ENCODE measurements around the gene P2RX1. TPM values are rescaled to one million over a fixed set of nuclear protein-coding genes. Genes with fewer than 3 reads are reported as not detected.

P2RX1 gene
- total RNA-seq, result 5.1 TPM
- long read RNA-seq, transcript P2RX1-201 (12 exons, 2,697 nt), result major isoform, 5 of 14 reads
- long read RNA-seq, partial matches to known transcripts, result 1 of 14 reads
- long read RNA-seq, other reads (novel, unspliced or antisense), result 8 of 14 reads

DNA sequence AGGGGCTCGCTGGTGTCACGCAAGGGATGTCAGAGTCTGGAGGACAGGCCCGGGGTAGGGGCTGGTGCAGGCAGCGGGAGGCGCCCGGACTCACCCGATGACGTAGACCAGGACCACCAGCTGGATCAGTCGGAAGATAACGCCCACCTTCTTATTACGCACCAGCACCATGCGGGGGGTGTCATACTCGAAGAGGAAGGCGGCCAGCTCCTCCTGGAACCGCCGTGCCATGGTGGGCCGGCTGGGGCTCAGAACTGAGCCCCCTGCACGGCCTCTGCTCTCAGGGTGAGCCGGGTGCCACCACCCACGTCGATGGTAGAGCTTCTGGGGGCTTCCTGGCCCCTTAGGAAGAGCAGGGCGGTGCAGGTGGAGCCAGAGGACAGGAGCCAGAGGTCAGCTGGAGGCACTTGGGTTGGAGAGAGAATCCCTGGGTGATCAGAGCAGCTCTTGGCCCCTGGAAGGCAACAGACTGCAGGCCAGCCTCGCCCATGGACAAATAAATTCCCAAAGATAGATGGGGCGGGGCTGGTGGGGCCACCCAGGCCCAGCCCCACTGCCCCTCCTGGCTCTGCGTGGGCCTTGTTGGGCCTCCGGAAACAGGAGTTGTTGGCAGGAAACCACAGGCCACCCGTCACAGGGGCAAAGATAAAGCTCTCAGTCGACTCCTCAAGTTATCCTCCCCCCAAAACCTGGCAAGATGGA, at the start of gene P2RX1:
Gene P2RX1 (minus strand): TSS at position 471 of the 702 bp plus-strand sequence. CDS start 240 bp downstream, at position 231.
- intact Hi-C loops (cut with DNase I), result loop anchor here (2.0 to 5.0 kb wide), 3 partner anchors 61 to 157 kb away; no protein-coding TSS in a partner anchor
- DNase-seq (ENCODE audit: low spot score), result no peak

DNA sequence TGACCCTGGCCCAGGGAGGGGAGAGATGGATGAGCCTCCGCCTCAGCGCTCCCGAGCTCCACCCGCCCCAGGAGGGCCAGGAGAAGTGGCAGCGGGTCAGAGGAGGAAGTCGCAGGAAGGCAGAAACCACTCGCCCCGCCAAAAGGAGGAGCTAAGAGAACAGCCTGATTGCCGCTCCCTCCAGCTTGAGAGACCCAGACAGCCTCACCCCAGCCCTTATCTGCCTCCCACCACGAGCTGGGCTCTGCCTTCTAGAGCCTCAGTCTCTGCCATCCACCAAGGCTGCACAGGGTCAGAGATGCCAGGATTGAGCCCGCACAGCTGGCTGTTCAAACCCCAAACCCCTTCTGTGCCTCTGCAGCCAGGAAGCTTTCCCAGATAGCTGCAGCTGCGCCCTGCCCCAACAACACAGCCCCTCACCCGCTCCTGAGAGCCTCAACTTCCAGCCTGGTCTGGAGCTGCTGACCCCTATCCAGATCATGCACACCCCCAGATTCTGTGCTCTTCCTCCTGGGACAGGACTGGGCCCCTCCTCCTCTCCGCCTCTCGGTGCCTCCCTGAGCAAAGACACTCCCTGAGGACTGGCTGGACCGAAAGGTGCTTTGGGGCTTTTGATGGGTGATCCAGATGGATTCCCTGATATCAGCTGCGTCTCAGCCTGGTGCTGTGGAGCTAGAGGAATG, 49.0 kb upstream of the P2RX1 start:
- DNase-seq (ENCODE audit: low spot score), result peak; percentile 91
- intact Hi-C loops (cut with DNase I), result no loop called here

DNA sequence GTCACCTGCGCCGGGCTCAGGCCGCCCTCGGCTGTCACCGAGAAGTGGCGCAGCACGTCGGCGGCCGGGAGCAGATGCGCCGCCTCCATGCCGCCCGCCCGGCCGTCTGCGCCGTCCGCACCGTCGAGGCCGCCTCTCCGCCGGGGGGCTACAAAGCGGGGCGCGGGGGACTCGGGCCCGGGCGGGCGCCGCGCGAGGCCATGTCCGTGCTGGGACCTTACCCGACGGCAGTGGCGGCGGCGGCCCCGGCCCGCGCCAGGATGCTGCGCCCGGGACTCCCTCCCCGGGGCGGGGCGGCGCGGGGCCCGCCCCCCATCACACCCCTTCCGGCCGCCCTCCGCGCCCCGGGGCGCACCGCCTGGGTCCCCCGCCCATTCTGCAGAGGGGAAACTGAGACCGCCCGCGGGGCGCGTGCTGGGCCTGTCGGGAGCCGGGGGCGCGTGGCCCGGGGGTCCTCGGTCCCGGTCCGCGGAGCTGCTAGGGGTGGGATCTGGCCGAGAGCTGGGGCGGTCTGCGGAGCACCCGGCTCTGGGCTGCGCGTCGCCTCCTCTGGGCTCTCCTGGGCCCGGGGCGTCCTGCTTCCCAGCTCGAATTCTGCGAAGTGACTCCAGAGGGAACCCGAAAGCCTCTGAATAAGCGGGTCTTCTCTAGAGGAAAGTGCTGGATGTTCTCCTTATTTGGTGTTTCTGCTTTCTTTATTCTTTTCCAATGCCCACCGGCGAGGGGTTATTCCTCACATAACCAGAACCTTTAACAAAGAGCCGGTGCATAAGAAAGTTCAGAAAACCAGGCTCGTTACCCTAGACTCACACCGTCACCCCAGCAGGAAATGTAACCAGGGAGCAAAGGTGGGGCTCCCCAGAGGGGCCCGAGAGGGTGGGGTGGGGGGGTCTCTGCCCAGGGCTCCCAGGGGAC, 48.2 kb upstream of the P2RX1 start, which contains the start of gene ATP2A3:
Gene ATP2A3 (minus strand): TSS at position 235 of the 915 bp plus-strand sequence. CDS start 146 bp downstream, at position 89.
- intact Hi-C loops (cut with DNase I), result no loop called here
- DNase-seq (ENCODE audit: low spot score), result peak; percentile 85

DNA sequence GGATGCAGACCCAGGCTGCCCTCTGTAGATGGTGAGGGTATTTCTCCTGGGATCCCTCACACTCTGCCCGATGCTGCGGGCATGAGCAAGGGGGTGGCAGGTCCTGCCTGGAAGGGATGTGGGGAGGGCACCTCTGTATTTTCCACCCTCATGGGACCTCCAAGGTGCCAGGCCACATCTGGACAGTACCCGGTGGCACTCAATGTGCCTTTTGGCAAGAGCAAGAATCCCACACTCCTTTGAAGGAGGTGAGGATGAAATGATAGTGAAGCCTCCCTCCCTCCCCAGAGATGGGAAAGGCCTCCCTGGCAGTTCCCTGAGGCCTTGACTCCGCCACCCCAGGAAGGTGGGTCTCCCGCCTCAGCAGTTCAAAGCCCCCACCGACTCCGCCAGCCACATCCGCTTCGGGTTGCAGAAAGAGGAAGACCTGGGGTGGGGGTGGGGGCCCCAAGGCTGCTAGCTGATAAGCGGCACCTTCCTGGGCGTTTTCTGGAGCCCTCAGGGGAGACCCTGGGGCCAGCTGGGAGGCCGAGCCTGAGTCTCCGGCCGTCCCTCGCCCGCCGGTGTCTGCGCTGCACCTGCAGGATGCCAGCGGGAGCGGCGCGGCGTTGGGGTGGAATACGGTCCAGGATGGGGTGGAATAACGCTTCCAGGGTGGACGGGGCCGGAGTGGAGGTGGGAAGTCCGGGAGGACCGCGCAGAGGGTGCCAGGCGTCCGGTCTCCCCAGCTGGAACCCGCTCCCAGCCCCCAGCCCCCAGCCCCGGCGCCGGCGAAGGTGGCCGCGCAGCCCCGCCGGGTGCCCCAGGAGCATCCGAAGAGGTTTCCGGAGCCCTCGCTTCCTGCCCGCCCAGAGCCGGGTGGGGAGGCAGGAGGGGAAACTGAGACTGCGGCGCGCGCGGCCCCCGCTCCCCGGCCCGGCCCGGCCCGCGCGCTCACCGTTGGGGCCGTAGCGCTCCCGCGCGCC, 47.3 kb upstream of the P2RX1 start:
- intact Hi-C loops (cut with DNase I), result no loop called here
- DNase-seq (ENCODE audit: low spot score), result peak; percentile 83

DNA sequence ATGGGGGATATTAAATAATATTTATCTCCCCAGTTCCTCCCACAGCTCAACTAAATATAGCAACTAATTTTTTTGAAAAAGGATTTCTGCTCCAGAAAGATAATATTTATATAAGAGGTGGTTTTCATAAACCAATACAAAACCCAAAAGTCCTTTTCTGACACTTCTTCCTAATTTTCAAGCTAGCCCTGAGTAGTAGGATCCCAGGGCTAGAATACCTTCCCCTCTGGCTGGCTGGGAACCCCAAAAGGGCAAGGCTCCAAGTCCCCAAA, 46.6 kb upstream of the P2RX1 start:
- DNase-seq (ENCODE audit: low spot score), result no peak
- intact Hi-C loops (cut with DNase I), result no loop called here

DNA sequence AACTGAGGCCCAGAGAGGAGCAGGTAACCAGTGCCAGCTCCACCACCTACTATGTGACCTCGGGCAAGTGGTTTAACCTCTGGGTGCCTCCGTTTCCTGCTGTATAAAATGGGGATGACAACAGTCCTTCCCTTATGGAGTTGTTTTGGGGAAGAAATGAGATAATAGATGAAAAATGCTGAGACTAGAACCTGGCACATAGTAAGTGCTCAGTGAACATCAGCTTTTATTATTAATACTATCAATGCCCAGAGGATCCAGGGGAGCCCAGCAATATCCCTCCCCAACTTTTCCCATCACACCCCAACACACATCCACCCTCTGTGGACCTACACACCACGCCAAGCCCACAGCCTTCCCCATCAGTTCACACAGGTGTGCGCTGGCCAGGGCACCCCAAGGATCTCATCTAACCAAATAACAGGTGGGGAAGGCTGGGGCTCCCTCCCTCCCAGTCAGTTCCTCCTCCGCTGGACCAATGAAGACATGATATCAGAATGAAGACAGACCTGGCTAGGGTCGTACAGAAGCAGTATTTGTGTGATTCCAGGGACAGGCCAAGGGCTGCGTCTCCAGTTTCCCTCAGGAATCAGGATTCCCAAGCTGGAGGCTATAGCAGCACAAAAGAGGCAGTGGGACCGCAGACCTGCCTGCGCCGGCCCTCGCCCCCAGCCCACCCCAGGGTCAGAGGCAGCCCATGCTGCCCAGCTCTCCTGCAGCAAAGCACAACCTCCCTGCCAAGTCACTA, 46.1 kb upstream of the P2RX1 start:
- intact Hi-C loops (cut with DNase I), result no loop called here
- DNase-seq (ENCODE audit: low spot score), result no peak

DNA sequence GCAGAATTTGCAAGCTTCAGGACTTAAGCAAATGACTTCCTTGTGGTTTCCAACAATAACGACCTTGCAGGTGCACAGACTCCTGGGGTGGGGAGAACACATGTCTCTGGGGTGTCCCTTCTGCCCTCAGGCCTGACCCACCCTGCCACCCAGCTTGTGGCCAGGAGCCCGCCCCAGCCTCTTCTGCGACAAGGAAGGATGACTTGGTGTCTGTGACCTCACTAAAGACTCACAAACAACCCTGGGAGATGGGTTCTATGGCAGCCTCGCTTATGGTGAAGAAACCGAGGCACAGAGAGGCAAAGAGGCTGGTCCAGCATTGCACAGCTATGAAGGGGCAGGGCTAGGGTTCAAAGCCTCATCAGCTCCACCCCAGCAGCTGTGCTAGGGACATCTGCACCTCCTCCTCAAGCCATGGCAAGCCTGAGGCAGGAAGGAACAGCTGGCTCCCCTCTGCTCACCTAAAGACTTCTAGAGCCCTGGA, 45.3 kb upstream of the P2RX1 start:
- no peak for DNase-seq (ENCODE audit: low spot score)
- intact Hi-C loops (cut with DNase I), result no loop called here

DNA sequence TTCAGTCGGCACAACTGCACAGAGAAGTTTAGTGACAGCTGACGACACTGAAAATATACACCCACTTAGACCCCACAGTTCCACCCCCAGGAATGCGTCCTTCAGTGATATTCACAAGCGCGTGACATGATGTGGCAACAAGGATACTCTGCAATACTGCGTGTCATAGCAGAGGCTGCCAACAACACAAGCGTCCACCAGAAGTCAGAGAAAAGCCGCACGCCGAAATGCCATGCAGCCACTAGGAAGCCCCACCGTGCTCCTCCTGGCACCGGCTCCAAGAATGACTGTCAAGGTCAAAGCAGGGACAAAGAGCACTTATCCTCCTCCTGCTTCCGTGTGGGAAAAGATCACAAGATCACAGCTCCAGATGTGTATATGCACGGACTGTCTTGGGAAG, 44.5 kb upstream of the P2RX1 start:
- intact Hi-C loops (cut with DNase I), result no loop called here
- DNase-seq (ENCODE audit: low spot score), result peak; percentile 79

DNA sequence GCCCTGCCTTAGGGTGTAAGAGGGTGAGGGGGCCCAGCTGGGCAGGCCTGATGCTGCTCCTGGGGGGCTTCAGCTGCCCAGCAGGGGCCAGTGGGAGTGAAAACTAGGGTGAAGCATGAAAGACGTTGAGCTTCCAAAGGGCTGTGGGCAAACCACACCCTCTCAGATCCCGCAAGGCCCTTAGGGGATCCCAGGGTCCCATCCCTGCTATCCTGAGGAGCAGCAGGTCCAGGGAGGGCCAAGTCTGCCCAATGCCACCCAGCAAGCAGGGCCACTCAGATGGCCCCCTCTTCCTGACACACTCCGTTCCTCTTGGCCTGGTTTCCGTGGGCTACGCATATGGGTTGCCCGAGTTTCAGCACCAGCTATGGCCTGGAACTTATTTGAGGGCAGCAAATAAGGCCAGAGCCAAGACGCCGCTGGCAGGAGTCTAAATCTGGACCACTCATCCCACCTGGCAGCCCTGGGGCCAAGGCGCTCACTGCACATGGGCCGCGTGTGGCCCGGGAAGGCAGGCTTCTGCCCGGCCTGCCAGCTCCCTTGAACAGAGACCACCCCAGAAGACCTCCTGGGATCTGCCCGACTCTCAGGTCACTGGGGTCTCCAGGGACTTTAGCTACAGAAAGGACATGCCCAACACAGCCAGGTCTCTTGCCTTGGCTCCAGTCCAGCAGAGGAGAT, 43.8 kb upstream of the P2RX1 start:
- intact Hi-C loops (cut with DNase I), result no loop called here
- DNase-seq (ENCODE audit: low spot score), result no peak

DNA sequence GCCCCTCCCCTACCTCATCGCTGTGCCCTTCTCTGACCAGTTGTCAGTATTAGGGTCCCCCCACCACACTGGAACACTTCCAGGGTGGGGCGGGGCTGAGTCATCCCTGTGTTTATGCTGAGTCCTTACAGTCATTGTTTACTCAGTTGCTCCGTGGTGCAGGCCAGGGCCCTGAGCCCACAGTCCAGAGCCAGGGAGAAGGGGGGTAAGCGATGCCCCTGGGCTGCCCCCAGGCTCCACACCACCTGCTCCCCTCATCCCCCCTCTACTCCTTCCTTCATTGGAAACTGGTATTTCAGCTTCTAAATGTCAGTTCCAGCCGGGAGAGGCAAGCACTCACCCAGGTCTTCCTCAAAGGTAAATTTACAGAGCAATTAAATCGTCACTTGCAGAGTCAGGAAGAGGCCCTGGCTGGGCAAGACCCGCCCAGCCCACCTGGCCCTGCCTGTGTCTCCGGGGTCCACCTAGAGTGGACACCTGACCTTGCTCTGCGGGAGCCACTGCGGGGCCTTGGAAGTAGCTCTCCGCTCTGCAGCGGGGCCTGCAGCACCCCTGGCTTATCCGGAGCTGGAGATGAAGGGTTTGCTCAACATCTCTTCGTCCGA, 43.1 kb upstream of the P2RX1 start:
- intact Hi-C loops (cut with DNase I), result no loop called here
- no peak for DNase-seq (ENCODE audit: low spot score)

DNA sequence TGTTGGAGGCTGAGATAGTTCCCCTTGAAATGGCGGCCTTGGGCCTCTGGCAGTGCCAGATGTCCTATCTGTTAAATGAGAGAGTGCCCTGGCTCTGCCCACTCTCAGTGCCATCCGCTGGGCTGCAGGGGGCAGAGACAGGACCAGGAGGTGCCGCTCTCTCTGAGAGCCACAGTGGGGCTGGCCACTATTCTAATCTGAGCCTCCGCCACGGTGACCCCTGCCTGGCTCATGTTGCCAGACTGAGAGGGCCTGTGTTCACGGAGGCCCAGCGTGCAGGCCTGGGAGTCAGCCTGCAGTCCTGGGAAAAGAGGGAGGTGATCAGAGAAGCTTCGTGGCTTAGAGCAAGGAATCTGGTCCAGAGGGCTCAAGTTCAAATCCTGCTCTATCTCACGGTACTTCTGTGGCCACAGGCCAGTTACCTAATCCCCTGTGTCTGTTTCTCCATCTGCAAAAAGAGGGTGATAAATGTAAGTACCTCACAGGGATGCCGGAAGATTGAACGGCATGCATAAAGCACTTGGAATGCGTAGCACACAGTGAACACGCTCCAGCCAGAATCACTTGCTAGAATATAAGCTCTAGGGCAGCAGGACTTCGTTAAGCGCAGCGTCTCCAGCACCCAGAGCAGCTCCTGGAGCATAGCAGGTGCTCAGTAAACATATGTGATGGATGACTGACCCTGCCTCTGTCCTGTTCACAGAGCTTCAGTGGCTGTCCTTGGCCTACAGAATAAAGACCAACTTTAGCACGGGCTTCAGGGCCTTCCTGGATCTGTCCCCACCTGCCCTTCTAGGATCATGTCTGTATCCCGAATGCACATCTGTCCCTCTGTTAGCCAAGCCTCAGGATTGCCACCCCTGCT, 41.7 kb upstream of the P2RX1 start:
- no peak for DNase-seq (ENCODE audit: low spot score)
- intact Hi-C loops (cut with DNase I), result no loop called here

DNA sequence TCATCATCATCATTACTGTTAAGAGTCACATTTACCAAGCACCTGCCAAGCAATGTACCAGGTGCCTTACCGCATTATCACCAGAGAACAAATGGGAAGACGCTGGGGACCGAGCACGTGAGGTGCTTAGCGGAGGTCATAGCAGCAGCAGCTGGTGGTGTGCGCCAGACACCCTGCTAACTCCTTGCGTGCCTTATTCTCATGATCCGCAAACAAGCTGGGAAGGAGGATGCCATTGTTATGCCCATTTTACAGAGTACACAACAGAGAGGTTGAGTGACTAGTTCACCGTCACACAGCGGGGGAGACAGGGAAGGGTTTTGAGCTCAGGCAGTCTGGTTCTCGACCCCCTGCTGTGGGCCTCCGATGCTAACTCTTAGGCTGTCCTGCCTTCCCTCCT, 40.7 kb upstream of the P2RX1 start:
- intact Hi-C loops (cut with DNase I), result no loop called here
- DNase-seq (ENCODE audit: low spot score), result no peak

DNA sequence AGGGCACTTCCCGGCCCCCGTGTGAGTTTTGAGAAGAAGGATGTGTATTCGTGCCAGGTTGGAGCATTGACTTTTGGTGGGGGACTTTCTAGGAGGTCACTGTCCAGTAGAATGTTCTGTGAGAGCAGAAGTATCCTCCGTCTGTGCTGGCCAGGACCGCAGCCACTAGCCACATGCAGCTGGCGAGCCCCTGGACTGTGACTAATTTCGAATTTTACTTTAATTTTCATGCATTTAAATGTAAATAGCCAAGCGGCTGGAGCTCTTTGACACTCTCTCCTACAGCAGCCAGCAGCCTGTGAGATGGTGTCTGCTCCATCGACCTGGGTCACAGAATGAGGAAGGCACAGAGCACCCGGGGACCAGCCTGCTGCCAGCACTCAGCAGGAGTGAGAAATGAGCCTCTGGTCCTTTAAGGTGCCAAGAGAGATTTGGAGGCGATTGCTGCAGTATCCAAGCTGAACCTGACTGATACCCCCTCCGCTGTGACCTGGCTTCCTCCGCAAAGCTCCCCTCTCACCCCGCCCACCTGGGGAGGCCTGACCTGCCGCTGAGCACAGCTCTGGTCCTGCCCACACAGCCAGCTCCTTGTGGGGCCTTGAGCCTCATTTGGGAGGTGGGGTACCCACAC, 40.2 kb upstream of the P2RX1 start:
- no peak for DNase-seq (ENCODE audit: low spot score)
- intact Hi-C loops (cut with DNase I), result no loop called here

DNA sequence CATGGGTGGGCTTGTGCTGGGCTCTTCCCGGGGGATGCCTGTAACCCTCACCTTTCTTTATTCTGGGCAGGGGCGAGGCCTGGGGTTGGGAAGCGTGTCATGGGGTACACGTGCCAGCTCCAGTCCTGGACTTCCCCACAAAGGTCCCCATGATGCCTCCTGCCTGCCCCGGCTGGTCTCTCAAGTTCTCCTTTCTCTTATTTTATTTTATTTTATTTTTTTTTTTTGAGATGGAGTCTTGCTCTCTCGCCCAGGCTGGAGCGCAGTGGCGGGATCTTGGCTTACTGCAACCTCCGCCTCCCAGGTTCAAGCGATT, 39.4 kb upstream of the P2RX1 start:
- intact Hi-C loops (cut with DNase I), result no loop called here
- no peak for DNase-seq (ENCODE audit: low spot score)

DNA sequence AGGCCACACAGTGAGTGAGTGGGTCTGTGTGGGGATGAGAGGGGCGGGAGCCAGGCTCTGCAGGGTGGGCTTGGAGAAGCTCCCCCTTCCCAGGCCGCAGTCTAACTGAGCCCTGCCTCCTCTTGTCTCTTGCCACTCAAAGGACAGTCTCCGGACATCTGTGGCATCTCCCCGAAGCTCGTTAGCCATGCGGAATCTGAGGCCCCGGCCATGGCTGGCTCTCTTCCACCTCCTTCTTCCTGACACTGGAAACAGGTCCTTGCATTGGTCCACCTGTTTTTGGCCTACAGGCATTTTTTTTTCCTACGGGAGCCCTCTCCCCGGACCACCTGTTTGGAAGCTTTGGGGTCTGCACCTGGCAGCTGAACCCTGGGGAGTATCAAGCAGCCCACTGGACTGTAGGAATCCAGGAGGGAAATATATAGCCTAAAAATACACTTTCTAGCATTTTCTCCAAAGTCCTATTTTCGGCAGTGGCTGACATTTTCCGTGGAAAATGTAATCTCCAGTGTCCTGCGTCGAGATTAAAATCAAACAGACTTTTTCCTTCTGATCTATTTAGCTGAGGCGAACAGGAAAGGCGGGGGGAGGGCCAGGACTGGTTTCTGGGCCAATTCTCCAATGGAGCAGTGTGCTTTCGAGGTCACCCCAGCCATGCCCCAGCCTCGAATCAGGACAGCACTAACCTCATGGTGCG, 38.9 kb upstream of the P2RX1 start:
- intact Hi-C loops (cut with DNase I), result no loop called here
- no peak for DNase-seq (ENCODE audit: low spot score)
